Left lung (tissue), 10 donors: Measurements from ENCODE around the gene PTPN13. TPM values are rescaled to one million over a fixed set of nuclear protein-coding genes. Genes with fewer than 3 reads are reported as not detected.

Experiments used
- ATAC-seq: fragments of 200-7000 bp; cut with Tn5 transposase; one replicate; pipeline ENCODE4 v1.9.1; 2020; ENCODE audit warnings: moderate library complexity
- DNase-seq, 4 donors: peaks; one replicate each; pipeline ENCODE4 v3.0.0-alpha.2; 2013 to 2020
- H3K27ac ChIP-seq, 2 donors: fragments of 200-600 bp; sonication (generic) in 1 of 2; one replicate each; pipeline versions ENCODE4 v1.5.0 to v1.8.0; 2020 to 2021
- H3K27me3 ChIP-seq, 2 donors: fragments of 200-600 bp; sonication (generic) in 1 of 2; one replicate each; pipeline versions ENCODE4 v1.5.0 to v1.8.0; 2020 to 2021
- H3K36me3 ChIP-seq, 2 donors: fragments of 200-600 bp; sonication (generic) in 1 of 2; one replicate each; pipeline versions ENCODE4 v1.5.0 to v1.8.0; 2020 to 2021
- H3K4me1 ChIP-seq, 2 donors: fragments of 200-600 bp; one replicate each; pipeline ENCODE4 v1.8.0; 2021
- H3K4me3 ChIP-seq, 2 donors: fragments of 200-600 bp; sonication (generic) in 1 of 2; one replicate each; pipeline versions ENCODE4 v1.5.0 to v1.8.0; 2020 to 2021; ENCODE audit warnings: mild to moderate bottlenecking in 1 of 2
- H3K9me3 ChIP-seq, 2 donors: fragments of 200-600 bp; sonication (generic) in 1 of 2; one replicate each; pipeline versions ENCODE4 v1.5.0 to v1.8.0; 2020 to 2021
- CTCF ChIP-seq, 2 donors: fragments of 200-600 bp; sonication (generic) in 1 of 2; IDR thresholded peaks; one replicate each; pipeline versions ENCODE4 v1.5.0 to v1.8.0; 2021; ENCODE audit warnings: antibody characterized with exemption in 2 of 2
- intact Hi-C, 2 donors: fragments of 100-400 bp; cut with DNase I; formaldehyde crosslinking; loops; one replicate each; pipeline versions ENCODE4 v1.11.2 to v1.14.2; 2022
- polyA plus RNA-seq, 6 donors: library from polyadenylated mRNA; unstranded; fragments of 120-200 nt; gene quantifications; one replicate each; pipeline ENCODE4 v1.2.1, GENCODE V29; 2013; ENCODE audit not compliant: insufficient read length in 6 of 6
- total RNA-seq, 2 donors: library from RNA; stranded (reverse); fragmentation: NEBNext Ultra II Directional; extraction: Animal tissue kit (Norgen Biotek cat#: 25700); gene quantifications; one replicate each; pipeline ENCODE4 v1.2.1, GENCODE V29; 2021
- donor health status: DM: no; HTN: yes; CAD: no.
- donor health status: DM: no; HTN: no; CAD: no.

PTPN13 gene
- total and polyA plus RNA-seq, 8 donors: 59.0 to 159 (median 95.6) TPM

DNA sequence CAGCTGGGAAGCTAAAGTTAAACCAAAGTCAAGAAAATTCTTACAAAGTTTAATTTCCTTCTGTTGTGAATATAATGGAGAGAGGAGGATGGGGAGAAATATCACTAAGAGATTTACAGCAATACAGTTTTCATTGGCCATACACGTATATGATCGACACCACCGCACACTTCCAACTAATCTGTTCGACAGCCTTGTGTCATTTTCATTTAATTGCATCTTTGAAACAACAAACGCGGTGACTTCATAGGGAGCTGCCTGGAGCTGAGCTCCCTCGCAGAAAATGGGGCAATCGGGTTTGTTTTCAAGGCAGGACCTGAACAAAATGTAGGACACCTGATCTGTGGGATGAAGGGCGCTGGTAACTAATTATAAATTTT is 1.3 kb downstream of the PTPN13 start:
- no peak for ATAC-seq
- H3K36me3 ChIP-seq: no peaks in the 10 kb centered on the region
- peak overlapping the region; percentile 58 to 62 for H3K4me3 ChIP-seq
- peak overlapping the region; percentile 86 to 89 for H3K27ac ChIP-seq
- no peak for TF ChIP-seq CTCF (IDR thresholded peaks at IDR 0.05)
- no peaks in the 10 kb centered on the region for H3K9me3 ChIP-seq
- H3K27me3 ChIP-seq: peaks cover 0 to 43% of the 10 kb centered on the region in 2 donors
- peaks cover 0 to 15% of the 10 kb centered on the region in 2 donors for H3K4me1 ChIP-seq
- peak in 1 of 4 donors; percentile 41 for DNase-seq
- intact Hi-C loops: no loop called here

DNA sequence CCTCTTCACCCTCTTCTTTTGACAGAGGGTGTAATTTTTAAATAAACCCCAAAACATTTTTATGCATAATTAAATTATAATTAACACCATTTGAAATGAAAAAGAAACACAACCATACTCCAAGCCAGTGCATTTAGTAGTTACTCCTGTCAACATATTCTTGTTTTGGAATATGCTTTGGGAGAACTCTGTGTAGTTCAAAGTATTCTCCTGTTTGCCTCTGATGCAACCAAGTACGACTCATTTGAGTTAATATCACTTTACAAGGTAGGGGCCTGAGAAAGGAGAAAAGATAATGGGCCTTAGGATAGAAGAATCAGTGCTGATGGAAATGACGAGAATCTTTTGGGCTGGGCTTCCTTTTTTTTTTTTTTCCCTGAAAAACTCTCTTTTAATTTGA is 2.7 kb downstream of the PTPN13 start:
- Histone ChIP-seq H3K4me3 (peak overlapping the region in 1 of 2 donors; percentile 62), H3K27me3 (peaks cover 0 to 43% of the 10 kb centered on the region in 2 donors), H3K27ac (no peak overlapping the region), H3K4me1 (peaks cover 0 to 15% of the 10 kb centered on the region in 2 donors), H3K36me3 (no peaks in the 10 kb centered on the region), H3K9me3 (no peaks in the 10 kb centered on the region)
- intact Hi-C loops: no loop called here
- DNase-seq (no peak), ATAC-seq (no peak)
- TF ChIP-seq CTCF (IDR thresholded peaks at IDR 0.05): no peak

DNA sequence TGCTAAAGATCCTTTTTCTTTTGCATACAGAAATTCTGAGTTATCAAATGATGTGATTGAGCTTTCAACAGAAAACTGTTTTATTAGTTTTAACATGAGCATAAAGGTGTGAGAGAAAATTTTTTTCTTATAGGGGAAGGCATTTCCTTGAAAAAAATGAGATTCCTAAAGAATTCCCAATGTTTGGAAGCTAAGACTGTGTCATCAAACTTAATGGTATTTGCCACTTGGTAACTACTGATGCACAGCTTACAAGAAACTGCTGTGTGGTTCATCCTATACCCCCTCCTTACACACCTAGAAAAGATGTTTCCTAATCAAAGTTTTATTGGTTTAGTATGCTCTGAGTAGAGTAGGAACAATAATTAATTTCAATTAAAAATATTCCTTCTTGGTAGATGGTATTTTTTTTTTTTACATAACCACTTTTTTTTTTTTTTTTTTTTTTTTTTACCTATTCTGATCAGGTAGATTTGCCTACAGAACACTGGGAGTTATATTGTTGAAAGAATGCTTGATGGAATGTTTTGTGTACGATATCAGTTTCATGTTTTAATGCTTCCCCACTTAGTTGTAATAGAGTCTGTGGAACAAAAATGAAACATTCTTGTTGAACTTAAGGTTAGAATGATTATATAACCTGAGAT is 6.0 kb downstream of the PTPN13 start:
- intact Hi-C loops: no loop called here
- ATAC-seq (no peak), DNase-seq (no peak)
- Histone ChIP-seq H3K27me3 (peaks cover 0 to 18% of the 10 kb centered on the region in 2 donors), H3K27ac (no peak overlapping the region), H3K36me3 (no peaks in the 10 kb centered on the region), H3K9me3 (no peaks in the 10 kb centered on the region), H3K4me3 (no peak overlapping the region), H3K4me1 (peaks cover 0 to 5% of the 10 kb centered on the region in 2 donors)
- TF ChIP-seq CTCF (IDR thresholded peaks at IDR 0.05): no peak

DNA sequence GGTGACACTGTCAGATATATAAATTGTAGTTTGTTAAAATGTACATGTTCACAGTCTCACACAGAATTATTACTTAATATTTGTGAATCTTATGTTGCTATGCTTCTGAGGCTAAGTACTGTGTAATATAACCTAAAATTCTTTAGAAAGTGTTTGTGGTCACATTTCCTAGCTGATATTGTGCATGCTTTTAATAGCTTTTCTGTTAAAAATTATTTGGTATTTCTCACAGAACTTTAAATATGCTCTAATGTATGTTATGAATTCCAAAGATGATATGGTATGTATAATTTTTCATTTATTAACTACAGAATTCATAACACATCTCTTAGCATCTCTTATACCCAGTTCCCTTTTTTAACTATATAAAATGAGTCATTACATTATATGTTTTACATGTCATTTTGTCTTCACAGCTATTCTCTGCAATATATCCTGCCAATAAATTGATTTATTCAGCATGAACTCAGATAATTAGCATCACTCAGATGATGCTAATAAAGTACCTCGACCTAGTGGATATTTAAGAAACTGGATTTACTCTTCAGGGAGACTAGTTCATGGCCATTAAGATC is 9.3 kb downstream of the PTPN13 start:
- DNase-seq (no peak), ATAC-seq (no peak)
- no peaks in the 10 kb centered on the region for H3K27me3 ChIP-seq
- no peak overlapping the region for H3K27ac ChIP-seq
- no peaks in the 10 kb centered on the region for H3K4me1 ChIP-seq
- H3K4me3 ChIP-seq: no peak overlapping the region
- no peak for TF ChIP-seq CTCF (IDR thresholded peaks at IDR 0.05)
- no peaks in the 10 kb centered on the region for H3K36me3 ChIP-seq
- intact Hi-C loops: no loop called here
- H3K9me3 ChIP-seq: no peaks in the 10 kb centered on the region

DNA sequence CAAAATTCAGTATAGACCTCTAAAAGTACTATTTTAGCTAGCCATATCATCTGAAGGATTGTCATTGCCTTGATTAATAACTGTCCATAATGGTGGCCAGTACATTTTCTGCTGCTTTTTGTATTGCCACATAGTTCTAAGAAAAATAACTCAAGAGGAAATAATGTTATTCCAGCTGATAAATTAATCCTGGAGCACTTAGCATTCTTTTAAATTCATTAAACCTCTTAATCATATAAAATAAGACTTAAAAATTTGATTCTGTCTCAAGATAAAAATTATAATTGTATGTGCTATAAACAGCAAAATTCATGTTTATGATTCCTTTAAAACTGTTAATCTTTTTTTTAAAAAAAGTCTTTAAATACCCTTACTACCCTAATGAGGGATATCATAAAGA is 12.7 kb downstream of the PTPN13 start:
- Histone ChIP-seq H3K4me3 (no peak overlapping the region), H3K4me1 (no peaks in the 10 kb centered on the region), H3K9me3 (no peaks in the 10 kb centered on the region), H3K36me3 (no peaks in the 10 kb centered on the region), H3K27ac (no peak overlapping the region), H3K27me3 (no peaks in the 10 kb centered on the region)
- ATAC-seq (no peak), DNase-seq (no peak)
- no peak for TF ChIP-seq CTCF (IDR thresholded peaks at IDR 0.05)
- intact Hi-C loops: no loop called here
